ENCODE measurements around the gene RGS9. TPM values are rescaled to one million over a fixed set of nuclear protein-coding genes. Genes with fewer than 3 reads are reported as not detected.

Gene RGS9
- total RNA-seq, result 2.2 and 2.9 TPM in 2 replicates

DNA sequence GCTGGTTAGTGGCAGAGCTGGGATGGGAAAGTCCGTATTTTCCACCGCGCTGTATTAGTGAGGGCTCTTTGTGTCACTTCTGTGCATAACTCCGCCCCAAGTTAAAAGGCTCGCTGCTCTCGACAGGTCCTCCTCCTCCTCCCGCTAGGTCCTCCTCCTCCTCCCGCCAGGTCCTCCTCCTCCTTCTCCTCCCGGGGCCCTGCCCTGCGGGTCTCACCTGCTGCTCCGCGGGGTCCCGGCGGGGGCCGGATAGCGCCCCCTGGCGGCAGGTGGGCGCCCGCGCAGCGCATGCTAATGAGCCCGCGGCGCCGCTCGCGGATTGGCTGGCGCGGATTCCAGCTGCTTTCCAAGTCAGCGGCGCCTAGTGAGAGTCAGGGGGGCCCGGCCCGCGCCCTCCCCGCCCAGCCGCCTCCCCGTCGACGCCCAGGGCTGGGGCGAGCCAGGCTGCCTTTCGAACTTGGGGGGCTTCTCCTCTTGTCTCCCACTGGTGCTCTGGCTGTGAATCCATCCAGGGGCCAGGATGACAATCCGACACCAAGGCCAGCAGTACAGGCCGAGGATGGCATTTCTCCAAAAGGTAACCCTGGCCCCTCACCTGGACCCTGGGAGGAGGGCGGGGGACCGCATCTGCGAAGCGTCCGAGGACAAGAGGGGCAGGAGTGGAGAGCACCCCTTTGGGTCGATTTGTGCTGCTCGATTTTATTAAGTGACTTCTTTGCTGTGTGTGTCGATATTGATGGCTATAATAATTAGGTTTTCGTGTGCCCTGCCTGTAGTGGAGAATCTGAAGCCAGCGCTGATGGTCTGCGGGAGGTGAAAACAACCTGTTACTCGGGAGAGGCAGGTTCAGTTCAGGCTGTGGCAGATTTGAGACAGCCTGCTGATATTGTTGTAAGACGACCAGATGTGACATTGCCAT lies at the start of gene RGS9:
RGS9 (plus strand) TSS at position 350 of the 919 bp plus-strand sequence; CDS start at position 521, 171 bp downstream.

Other genes starting within 250 kb of the RGS9 start
- gene LRRC37A3, start 217.9 kb upstream of the RGS9 start, total RNA-seq, result 3.3 and 4.4 TPM in 2 replicates
- gene GNA13, start 80.6 kb upstream of the RGS9 start, total RNA-seq, result 77.2 and 91.5 TPM in 2 replicates

All from uterine smooth muscle cell (primary cell).